Osteocyte (in vitro differentiated cells): Measurements from ENCODE around the gene BDH1. TPM values are rescaled to one million over a fixed set of nuclear protein-coding genes. Genes with fewer than 3 reads are reported as not detected.
A peak's percentile ranks its signal among the peaks of the same experiment; 100 is the strongest.

Experiments used
- DNase-seq: peaks from one replicate; pipeline ENCODE4 v3.0.0; 2021; ENCODE audit warnings: mixed read lengths; ENCODE audit not compliant: unreplicated experiment; ENCODE audit errors: extremely low spot score
- H3K27ac Mint-ChIP-seq: one replicate; pipeline ENCODE4 v1.8.0; 2021; ENCODE audit warnings: mild to moderate bottlenecking, mixed read lengths; ENCODE audit not compliant: unreplicated experiment
- H3K27me3 Mint-ChIP-seq: one replicate; pipeline ENCODE4 v1.8.0; 2021; ENCODE audit warnings: mixed read lengths; ENCODE audit not compliant: unreplicated experiment
- H3K36me3 Mint-ChIP-seq: one replicate; pipeline ENCODE4 v1.8.0; 2021; ENCODE audit warnings: mixed read lengths; ENCODE audit not compliant: unreplicated experiment
- H3K4me1 Mint-ChIP-seq: one replicate; pipeline ENCODE4 v1.8.0; 2021; ENCODE audit warnings: mixed read lengths; ENCODE audit not compliant: unreplicated experiment
- H3K4me3 Mint-ChIP-seq: one replicate; pipeline ENCODE4 v1.8.0; 2021; ENCODE audit warnings: mild to moderate bottlenecking, moderate library complexity, mixed read lengths; ENCODE audit not compliant: unreplicated experiment
- H3K9me3 Mint-ChIP-seq: one replicate; pipeline ENCODE4 v1.8.0; 2021; ENCODE audit warnings: mixed read lengths; ENCODE audit not compliant: unreplicated experiment
- CTCF ChIP-seq: fragments of 200-600 bp; sonication (generic); IDR thresholded peaks from 2 replicates; pipeline ENCODE4 v1.5.0; 2021; ENCODE audit warnings: antibody characterized with exemption, mild to moderate bottlenecking, moderate library complexity
- total RNA-seq: library from RNA; stranded (reverse); gene quantifications from 2 replicates; pipeline ENCODE4 v1.2.1, GENCODE V29; 2021

The BDH1 gene
- total RNA-seq, 1 donor from 2014 or later = 12.1 TPM

- DNase-seq = no peak
- H3K27me3 Mint-ChIP-seq = no peaks in the 10 kb centered on the region
- no peak overlapping the region for H3K4me3 Mint-ChIP-seq
- peak overlapping the region; percentile 87 for H3K27ac Mint-ChIP-seq
- H3K9me3 Mint-ChIP-seq = no peaks in the 10 kb centered on the region
- no peaks in the 10 kb centered on the region for H3K36me3 Mint-ChIP-seq
- TF ChIP-seq CTCF = no peak
- peaks cover 41% of the 10 kb centered on the region for H3K4me1 Mint-ChIP-seq
Measured at GRCh38 chr3:197499427-197499826, 56.3 kb downstream of the BDH1 start.

DNA sequence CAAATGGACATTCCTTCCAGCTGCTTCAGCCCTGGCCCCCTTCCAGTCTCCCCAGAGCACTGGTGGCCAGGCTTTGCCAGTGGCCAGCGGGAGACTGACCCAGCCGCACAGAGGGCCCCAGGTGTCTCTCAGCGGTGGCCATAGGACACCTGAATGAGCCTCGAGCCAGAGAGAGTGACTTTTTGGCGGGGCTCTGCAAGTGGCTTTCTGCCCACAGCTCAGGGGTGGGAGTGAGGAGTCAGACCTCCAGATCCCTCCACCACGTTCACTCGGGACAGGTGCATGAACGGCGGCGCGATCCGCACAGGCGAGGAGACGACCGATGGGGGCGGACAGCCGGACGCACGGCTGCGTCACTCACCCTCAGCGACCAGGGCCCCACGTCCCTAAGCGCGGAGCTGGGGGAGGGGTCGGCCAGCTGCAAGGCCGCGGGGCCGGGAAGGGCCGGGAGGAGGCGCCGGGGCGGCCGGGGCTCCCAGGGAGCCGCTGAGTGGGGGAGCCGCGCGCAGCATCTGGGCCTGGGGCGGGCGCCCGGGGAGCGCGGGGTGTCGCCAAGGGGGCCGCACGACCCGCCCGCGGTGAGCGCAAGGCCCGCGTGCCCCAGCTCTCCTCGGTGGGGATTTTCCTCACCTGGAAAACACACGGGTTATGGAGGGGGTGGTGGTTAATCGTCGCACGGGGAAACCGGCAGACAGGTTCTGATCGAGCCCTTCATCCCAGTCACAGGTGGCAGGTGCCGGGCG is 57.1 kb downstream of the BDH1 start:
- H3K27ac Mint-ChIP-seq = no peak overlapping the region
- H3K27me3 Mint-ChIP-seq = no peaks in the 10 kb centered on the region
- H3K36me3 Mint-ChIP-seq = no peaks in the 10 kb centered on the region
- DNase-seq = no peak
- H3K9me3 Mint-ChIP-seq = no peaks in the 10 kb centered on the region
- peaks cover 42% of the 10 kb centered on the region for H3K4me1 Mint-ChIP-seq
- no peak for TF ChIP-seq CTCF
- no peak overlapping the region for H3K4me3 Mint-ChIP-seq

- TF ChIP-seq CTCF = no peak
Measured at GRCh38 chr3:197496746-197497125, 59.0 kb downstream of the BDH1 start.

GRCh38 chr3:197495999-197496745 is 59.6 kb downstream of the BDH1 start:
- H3K27me3 Mint-ChIP-seq = no peaks in the 10 kb centered on the region
- H3K4me1 Mint-ChIP-seq = peaks cover 66% of the 10 kb centered on the region
- H3K36me3 Mint-ChIP-seq = no peaks in the 10 kb centered on the region
- H3K9me3 Mint-ChIP-seq = no peaks in the 10 kb centered on the region
- H3K27ac Mint-ChIP-seq = peak overlapping the region; percentile 47
- no peak overlapping the region for H3K4me3 Mint-ChIP-seq
- TF ChIP-seq CTCF = no peak
- no peak for DNase-seq

More at GRCh38 chr3:197496746-197497125, 59.0 kb downstream of the BDH1 start:
- H3K27ac Mint-ChIP-seq = peak overlapping the region; percentile 27
- no peaks in the 10 kb centered on the region for H3K9me3 Mint-ChIP-seq
- H3K27me3 Mint-ChIP-seq = no peaks in the 10 kb centered on the region
- peaks cover 62% of the 10 kb centered on the region for H3K4me1 Mint-ChIP-seq
- no peaks in the 10 kb centered on the region for H3K36me3 Mint-ChIP-seq
- H3K4me3 Mint-ChIP-seq = no peak overlapping the region
- no peak for DNase-seq

- H3K27me3 Mint-ChIP-seq = no peaks in the 10 kb centered on the region
- H3K36me3 Mint-ChIP-seq = no peaks in the 10 kb centered on the region
- H3K4me3 Mint-ChIP-seq = no peak overlapping the region
- peaks cover 73% of the 10 kb centered on the region for H3K4me1 Mint-ChIP-seq
- DNase-seq = no peak
- TF ChIP-seq CTCF = no peak
- H3K9me3 Mint-ChIP-seq = no peaks in the 10 kb centered on the region
- H3K27ac Mint-ChIP-seq = peak overlapping the region; percentile 47
Measured at GRCh38 chr3:197495499-197495898, 60.3 kb downstream of the BDH1 start.
